Naive thymus-derived CD4-positive, alpha-beta T cell (primary cell): Measurements from ENCODE around the gene ATP5IF1. TPM values are rescaled to one million over a fixed set of nuclear protein-coding genes. Genes with fewer than 3 reads are reported as not detected.
A peak's percentile ranks its signal among the peaks of the same experiment; 100 is the strongest.

Experiments
- ATAC-seq: fragments of 150-1000 bp; cut with Tn5 transposase; 2 replicates; pipeline ENCODE4 v1.10.0; 2021; ENCODE audit warnings: mild to moderate bottlenecking, moderate library complexity
- CTCF ChIA-PET: fragments of 350-600 bp; sonication (Branson Sonifier 250); formaldehyde crosslinking; loops from one replicate; lab custom pipeline; 2021; ENCODE audit warnings: antibody characterized with exemption; lab: Charles Lee
- POLR2A ChIA-PET: fragments of 350-600 bp; sonication (Branson Sonifier 250); formaldehyde crosslinking; loops from one replicate; lab custom pipeline; 2021; ENCODE audit warnings: antibody characterized with exemption, inconsistent platforms; lab: Charles Lee
- DNase-seq, 9 donors: peaks; one replicate each; pipeline versions ENCODE4 v3.0.0 to v3.0.0-alpha.2; 2020 to 2022; ENCODE audit warnings: mixed read lengths in 1 of 9
- H3K27ac ChIP-seq: one replicate; pipeline ENCODE4 v1.7.0; 2013; ENCODE audit warnings: mild to moderate bottlenecking, low read depth, low read length, moderate library complexity
- H3K27me3 ChIP-seq, 2 donors: one replicate each; pipeline ENCODE4 v1.7.0; 2013; ENCODE audit warnings: low read length in 2 of 2, mild to moderate bottlenecking in 2 of 2, moderate library complexity in 2 of 2; ENCODE audit not compliant: control insufficient read depth in 2 of 2, insufficient read depth in 2 of 2
- H3K36me3 ChIP-seq, 3 experiments: 1 replicate in 2 of 3; 2 replicates in 1 of 3; pipeline ENCODE4 v1.7.0; 2013; ENCODE audit warnings: low read length in 3 of 3, mild to moderate bottlenecking in 3 of 3, moderate library complexity in 1 of 3; ENCODE audit not compliant: insufficient read depth in 3 of 3, control insufficient read depth in 2 of 3
- H3K4me1 ChIP-seq, 2 donors: one replicate each; pipeline ENCODE4 v1.7.0; 2013; ENCODE audit warnings: low read length in 2 of 2, mild to moderate bottlenecking in 2 of 2, moderate library complexity in 1 of 2; ENCODE audit not compliant: control insufficient read depth in 2 of 2, insufficient read depth in 2 of 2
- H3K4me3 ChIP-seq: 2 replicates; pipeline ENCODE4 v1.7.0; 2013; ENCODE audit warnings: mild to moderate bottlenecking, low read length
- H3K9me3 ChIP-seq, 3 experiments: 1 replicate in 2 of 3; 2 replicates in 1 of 3; pipeline ENCODE4 v1.7.0; 2013; ENCODE audit warnings: low read length in 3 of 3; ENCODE audit not compliant: control insufficient read depth in 2 of 3
- H3K27ac Mint-ChIP-seq, 9 donors: one replicate each; pipeline ENCODE4 v1.8.0; 2020 to 2022; ENCODE audit warnings: mixed read lengths in 9 of 9, mild to moderate bottlenecking in 8 of 9, moderate library complexity in 5 of 9, inconsistent platforms in 2 of 9
- H3K27me3 Mint-ChIP-seq, 5 donors: one replicate each; pipeline ENCODE4 v1.8.0; 2021 to 2022; ENCODE audit warnings: mixed read lengths in 5 of 5, mild to moderate bottlenecking in 1 of 5
- H3K36me3 Mint-ChIP-seq, 5 donors: one replicate each; pipeline ENCODE4 v1.8.0; 2020 to 2022; ENCODE audit warnings: mixed read lengths in 5 of 5, mild to moderate bottlenecking in 3 of 5, inconsistent platforms in 1 of 5
- H3K4me1 Mint-ChIP-seq, 7 donors: one replicate each; pipeline ENCODE4 v1.8.0; 2020 to 2022; ENCODE audit warnings: mixed read lengths in 7 of 7, mild to moderate bottlenecking in 3 of 7, inconsistent platforms in 1 of 7
- H3K4me3 Mint-ChIP-seq, 10 donors: one replicate each; pipeline ENCODE4 v1.8.0; 2020 to 2022; ENCODE audit warnings: mild to moderate bottlenecking in 10 of 10, mixed read lengths in 10 of 10, moderate library complexity in 6 of 10, inconsistent platforms in 2 of 10
- H3K9me3 Mint-ChIP-seq, 11 donors: one replicate each; pipeline ENCODE4 v1.8.0; 2020 to 2022; ENCODE audit warnings: mixed read lengths in 11 of 11, mild to moderate bottlenecking in 4 of 11, inconsistent platforms in 1 of 11, moderate library complexity in 1 of 11
- intact Hi-C, 2 donors: fragments of 100-400 bp; cut with micrococcal nuclease; formaldehyde crosslinking; loops; one replicate each; pipeline ENCODE4 v1.15.1; 2023
- polyA plus RNA-seq, 2 donors: library from polyadenylated mRNA; unstranded; fragments of 300-500 nt; fragmentation: Illumina TruSeq; gene quantifications; one replicate each; pipeline ENCODE4 v1.2.3, GENCODE V29; 2021
- total RNA-seq, 6 experiments: library from RNA in 5 of 6; stranded (reverse) in 5 of 6; gene quantifications; 1 replicate in 5 of 6; 2 replicates in 1 of 6; pipeline ENCODE4 v1.2.3 and lab custom pipeline; 2021 to 2026

ATP5IF1 gene
- total and polyA plus RNA-seq, 7 experiments from 2014 or later, result 68.2 to 640 (median 148) TPM

DNA sequence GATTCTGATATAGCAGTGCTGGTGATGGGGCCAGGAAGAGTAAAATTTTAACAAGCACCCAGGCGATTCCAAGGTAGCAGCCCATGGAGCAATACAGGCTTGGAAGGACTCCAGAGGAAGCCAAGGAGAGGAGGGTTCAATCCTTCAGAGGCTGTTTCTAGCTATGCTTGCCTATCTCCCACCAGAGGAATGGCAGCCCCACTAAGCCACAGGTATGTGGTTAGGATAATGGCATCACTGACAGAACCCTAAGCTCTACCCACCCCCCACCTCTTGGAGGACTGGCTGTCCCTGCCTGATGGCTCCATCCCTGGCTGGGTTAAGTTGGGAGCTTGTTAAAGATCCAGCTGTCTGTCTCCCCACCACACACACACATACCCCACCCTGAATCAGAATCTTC lies 40.1 kb upstream of the ATP5IF1 start:
- ATAC-seq (no peak), DNase-seq (no peak)
- Histone ChIP-seq H3K27me3 (no peaks in the 10 kb centered on the region), H3K27ac (no peak overlapping the region), H3K36me3 (peaks cover 0 to 23% (median 0%) of the 10 kb centered on the region in 3 experiments), H3K9me3 (peaks cover 0 to 7% (median 0%) of the 10 kb centered on the region in 3 experiments), H3K4me3 (no peak overlapping the region), H3K4me1 (peaks cover 23 to 36% of the 10 kb centered on the region in 2 donors)
- Mint-ChIP-seq H3K27ac (no peak overlapping the region), H3K9me3 (peaks cover 0 to 11% (median 5%) of the 10 kb centered on the region in 11 donors), H3K36me3 (peaks cover 16 to 52% (median 36%) of the 10 kb centered on the region in 5 donors), H3K4me3 (no peak overlapping the region), H3K27me3 (peaks cover 0 to 6% (median 0%) of the 10 kb centered on the region in 5 donors), H3K4me1 (peaks cover 26 to 44% (median 38%) of the 10 kb centered on the region in 7 donors)
- POLR2A ChIA-PET, result interaction anchor here (0.6 kb wide), 1 partner anchor 34 kb away, joined by 3 read pairs; no protein-coding TSS in a partner anchor
- intact Hi-C loops, result no loop called here
- CTCF ChIA-PET, result interaction anchor here (1.0 kb wide), 1 partner anchor 9 kb away, joined by 4 read pairs; no protein-coding TSS in a partner anchor

DNA sequence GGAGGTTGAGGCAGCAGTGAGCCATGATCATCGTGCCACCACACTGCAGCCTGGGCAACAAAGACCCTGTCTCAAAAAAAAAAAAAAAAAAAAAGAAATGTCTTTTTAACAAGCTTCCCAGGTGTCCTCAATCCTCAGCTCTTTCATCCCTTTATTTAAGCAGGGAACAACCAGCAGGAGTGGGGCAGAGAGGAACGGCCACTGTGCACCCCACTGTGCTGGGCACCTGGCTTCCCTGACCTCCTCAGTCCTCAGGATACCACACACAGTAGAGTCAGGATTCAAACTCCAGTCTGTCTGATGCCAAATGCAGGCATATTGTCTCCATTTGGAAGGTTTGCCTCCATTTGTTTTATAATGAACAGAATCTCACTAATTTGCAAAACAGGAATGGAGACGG lies 39.6 kb upstream of the ATP5IF1 start:
- peaks cover 24 to 49% (median 43%) of the 10 kb centered on the region in 7 donors for H3K4me1 Mint-ChIP-seq
- Histone ChIP-seq H3K4me3 (no peak overlapping the region), H3K27ac (no peak overlapping the region), H3K9me3 (peaks cover 0 to 7% (median 0%) of the 10 kb centered on the region in 3 experiments), H3K4me1 (peaks cover 23 to 38% of the 10 kb centered on the region in 2 donors), H3K27me3 (no peaks in the 10 kb centered on the region), H3K36me3 (peaks cover 0 to 29% (median 0%) of the 10 kb centered on the region in 3 experiments)
- H3K9me3 Mint-ChIP-seq, result peaks cover 0 to 11% (median 5%) of the 10 kb centered on the region in 11 donors
- ChIA-PET POLR2A (interaction anchor here (0.6 to 0.7 kb wide), 2 partner anchors 34 to 385 kb away, joined by 3 to 4 read pairs; no protein-coding TSS in a partner anchor), CTCF (interaction anchor here (1.0 kb wide), 1 partner anchor 9 kb away, joined by 4 read pairs; no protein-coding TSS in a partner anchor)
- peaks cover 16 to 57% (median 41%) of the 10 kb centered on the region in 5 donors for H3K36me3 Mint-ChIP-seq
- ATAC-seq (no peak), DNase-seq (no peak)
- H3K27ac Mint-ChIP-seq, result no peak overlapping the region
- no peak overlapping the region for H3K4me3 Mint-ChIP-seq
- intact Hi-C loops, result no loop called here
- H3K27me3 Mint-ChIP-seq, result peaks cover 0 to under 1% (median 0%) of the 10 kb centered on the region in 5 donors

DNA sequence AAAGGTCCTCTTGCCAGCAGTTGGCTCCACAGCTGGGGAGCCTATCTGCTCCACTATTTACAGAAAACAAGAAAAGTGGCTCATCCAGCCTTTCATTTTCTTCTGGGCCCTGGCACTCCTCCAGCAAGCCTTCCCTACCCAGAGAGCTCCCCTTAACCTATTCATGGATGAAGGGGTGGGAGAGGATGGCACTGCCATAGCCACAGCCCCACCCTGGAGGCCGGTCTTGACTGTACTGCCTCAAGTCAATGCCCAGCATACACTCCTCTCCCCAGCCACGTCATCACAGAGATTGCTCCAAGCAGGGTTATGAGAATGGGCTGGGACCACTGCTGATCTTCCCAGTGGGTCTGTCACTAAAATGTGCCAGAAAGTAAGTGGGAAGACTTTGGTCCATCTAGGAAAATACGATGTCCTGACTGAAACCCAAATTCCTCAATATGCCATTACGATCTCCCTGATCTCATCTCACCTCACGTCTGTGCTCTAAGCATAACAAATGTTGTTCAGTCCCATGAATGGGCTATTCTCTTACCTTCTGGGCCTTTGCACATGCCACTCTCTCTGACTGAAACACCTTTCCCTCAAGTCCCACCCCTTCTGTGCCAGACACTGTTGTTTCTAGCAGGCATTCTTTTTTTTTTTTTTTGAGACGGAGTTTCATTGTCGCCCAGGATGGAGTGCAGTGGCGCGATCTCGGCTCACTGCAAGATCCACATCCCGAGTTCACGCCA lies 38.1 kb upstream of the ATP5IF1 start:
- peak overlapping the region in 2 of 9 donors; percentile 65 to 73 for H3K27ac Mint-ChIP-seq
- no peak overlapping the region for H3K27ac ChIP-seq
- peaks cover 23 to 38% of the 10 kb centered on the region in 2 donors for H3K4me1 ChIP-seq
- peaks cover 0 to 7% (median 0%) of the 10 kb centered on the region in 3 experiments for H3K9me3 ChIP-seq
- peaks cover 24 to 50% (median 43%) of the 10 kb centered on the region in 7 donors for H3K4me1 Mint-ChIP-seq
- ChIA-PET POLR2A (no interaction called here), CTCF (interaction anchor here (1.0 to 2.0 kb wide), 2 partner anchors 11 kb away, joined by 3 to 4 read pairs; no protein-coding TSS in a partner anchor)
- no peak overlapping the region for H3K4me3 ChIP-seq
- peak overlapping the region in 2 of 10 donors; percentile 11 to 61 for H3K4me3 Mint-ChIP-seq
- peaks cover 0 to 40% (median 0%) of the 10 kb centered on the region in 3 experiments for H3K36me3 ChIP-seq
- DNase-seq (no peak), ATAC-seq (no peak)
- no peaks in the 10 kb centered on the region for H3K27me3 Mint-ChIP-seq
- peaks cover 0 to 11% (median 5%) of the 10 kb centered on the region in 11 donors for H3K9me3 Mint-ChIP-seq
- H3K27me3 ChIP-seq, result no peaks in the 10 kb centered on the region
- H3K36me3 Mint-ChIP-seq, result peaks cover 16 to 62% (median 42%) of the 10 kb centered on the region in 5 donors
- intact Hi-C loops, result no loop called here

DNA sequence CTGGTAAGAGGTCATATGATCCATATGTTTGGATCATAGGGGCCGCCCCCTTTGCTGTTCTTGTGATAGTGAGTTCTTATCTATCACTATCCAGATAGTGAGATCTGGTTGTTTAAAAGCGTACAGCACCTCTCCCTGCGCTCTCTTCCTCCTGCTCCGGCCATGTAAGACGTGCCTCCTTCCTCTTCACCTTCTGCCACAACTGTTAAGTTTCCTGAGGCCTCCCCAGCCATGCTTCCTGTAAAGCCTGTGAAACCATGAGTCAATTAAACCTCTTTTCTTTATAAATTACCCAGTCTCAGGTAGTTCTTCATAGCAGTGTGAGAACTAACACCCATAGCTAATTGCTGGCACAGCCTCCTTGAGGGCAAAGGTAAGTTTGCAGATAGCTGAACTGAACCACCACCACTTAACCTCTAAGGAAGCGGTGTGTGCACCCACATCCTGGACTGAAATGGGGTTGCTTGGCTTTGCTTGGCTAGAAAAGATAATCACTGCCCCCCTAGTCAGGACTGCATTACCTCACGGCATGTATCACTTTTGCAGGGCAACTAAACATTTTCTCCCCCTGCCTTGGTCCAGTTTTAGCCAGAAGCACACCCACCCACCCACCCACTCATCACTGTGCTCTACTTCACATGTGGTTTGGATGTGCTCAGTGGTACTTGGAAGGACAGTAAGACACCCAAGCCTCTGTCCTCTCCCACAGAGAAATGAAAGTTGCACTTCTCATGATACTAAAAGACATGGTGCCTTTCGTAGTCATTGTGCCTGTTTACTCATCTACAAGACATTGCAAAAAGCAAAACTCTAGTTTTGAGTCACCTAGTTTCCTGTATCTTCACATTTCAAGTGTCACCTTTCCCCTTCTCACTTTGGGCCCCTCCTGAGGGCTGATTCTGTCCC lies 36.3 kb upstream of the ATP5IF1 start:
- Histone ChIP-seq H3K36me3 (peaks cover 8 to 57% (median 8%) of the 10 kb centered on the region in 3 experiments), H3K27me3 (no peaks in the 10 kb centered on the region), H3K27ac (no peak overlapping the region), H3K9me3 (peaks cover 0 to 7% (median 0%) of the 10 kb centered on the region in 3 experiments), H3K4me3 (peak overlapping the region; percentile 8), H3K4me1 (peaks cover 23 to 35% of the 10 kb centered on the region in 2 donors)
- Mint-ChIP-seq H3K4me1 (peaks cover 24 to 51% (median 43%) of the 10 kb centered on the region in 7 donors), H3K9me3 (peaks cover 0 to 11% (median 5%) of the 10 kb centered on the region in 11 donors), H3K27ac (peak overlapping the region; percentile 65 to 92 (median 80)), H3K36me3 (peaks cover 25 to 66% (median 48%) of the 10 kb centered on the region in 5 donors), H3K27me3 (no peaks in the 10 kb centered on the region), H3K4me3 (peak overlapping the region; percentile 54 to 86 (median 71))
- peak; percentile 91 for ATAC-seq
- ChIA-PET POLR2A (interaction anchor here (0.6 to 0.7 kb wide), 2 partner anchors 27 to 207 kb away, joined by 3 to 5 read pairs; no protein-coding TSS in a partner anchor), CTCF (interaction anchor here (1.4 to 2.0 kb wide), 2 partner anchors 9 to 108 kb away, joined by 4 read pairs; no protein-coding TSS in a partner anchor)
- peak in 8 of 9 donors; percentile 26 to 73 (median 68) for DNase-seq
- intact Hi-C loops, result loop anchor here in 1 of 2 donors (1.0 kb wide), 2 partner anchors 30 to 111 kb away; partner anchors contain the start of gene EYA3

DNA sequence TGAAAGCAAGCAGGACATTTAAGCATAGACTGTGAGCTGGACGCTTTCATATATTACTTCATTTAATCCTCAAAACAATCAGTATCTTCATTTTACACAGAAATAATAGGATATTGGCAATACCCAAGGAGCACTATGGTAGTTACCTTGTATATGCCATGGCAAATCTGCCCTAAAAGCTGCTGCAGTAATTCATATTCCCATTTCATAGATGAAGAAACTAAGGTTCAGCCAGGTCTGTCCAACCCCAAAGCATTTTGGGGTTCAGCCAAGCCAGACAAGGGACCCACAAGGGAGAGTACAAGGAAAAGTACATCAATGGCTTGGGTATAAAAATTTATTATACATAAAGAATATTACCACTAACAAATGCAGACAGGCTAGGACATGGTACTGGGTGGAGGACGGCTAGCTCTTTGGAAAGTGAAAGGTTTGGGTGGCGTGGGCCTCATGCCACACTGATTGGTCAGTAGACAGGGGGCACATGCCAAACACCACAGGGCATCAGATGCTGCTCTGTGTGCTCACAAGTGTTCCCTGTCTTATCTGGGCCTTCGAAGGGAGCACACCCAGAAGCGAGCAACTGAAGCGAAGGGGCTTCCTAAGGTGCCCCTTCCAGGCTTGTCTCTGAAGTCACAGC lies 35.6 kb upstream of the ATP5IF1 start:
- intact Hi-C loops, result loop anchor here in 1 of 2 donors (1.0 kb wide), 1 partner anchor 112 kb away; the partner anchor contains the start of gene EYA3
- CTCF ChIA-PET, result interaction anchor here (1.4 to 2.0 kb wide), 2 partner anchors 8 to 109 kb away, joined by 4 read pairs; no protein-coding TSS in a partner anchor
- peaks cover 24 to 51% (median 43%) of the 10 kb centered on the region in 7 donors for H3K4me1 Mint-ChIP-seq
- DNase-seq (no peak), ATAC-seq (no peak)
- no peaks in the 10 kb centered on the region for H3K27me3 Mint-ChIP-seq
- peaks cover 10 to 65% (median 16%) of the 10 kb centered on the region in 3 experiments for H3K36me3 ChIP-seq
- no peak overlapping the region for H3K27ac ChIP-seq
- peak overlapping the region in 9 of 10 donors; percentile 49 to 86 (median 58) for H3K4me3 Mint-ChIP-seq
- H3K27me3 ChIP-seq, result no peaks in the 10 kb centered on the region
- peaks cover 0 to 11% (median 5%) of the 10 kb centered on the region in 11 donors for H3K9me3 Mint-ChIP-seq
- H3K9me3 ChIP-seq, result peaks cover 0 to 7% (median 0%) of the 10 kb centered on the region in 3 experiments
- POLR2A ChIA-PET, result no interaction called here
- peaks cover 23 to 33% of the 10 kb centered on the region in 2 donors for H3K4me1 ChIP-seq
- no peak overlapping the region for H3K4me3 ChIP-seq
- H3K36me3 Mint-ChIP-seq, result peaks cover 25 to 66% (median 53%) of the 10 kb centered on the region in 5 donors
- peak overlapping the region; percentile 53 to 89 (median 76) for H3K27ac Mint-ChIP-seq
